Fibroblast of lung (primary cell): ENCODE data around the gene GRIN2A. TPM values are rescaled to one million over a fixed set of nuclear protein-coding genes. Genes with fewer than 3 reads are reported as not detected.

Experiments
- DNase-seq, 2 donors: peaks; one replicate each; pipeline versions ENCODE4 v3.0.0 to v3.0.0-alpha.2; 2010; ENCODE audit warnings: low read depth in 2 of 2
- H2AFZ ChIP-seq: 2 replicates; pipeline ENCODE4 v1.5.1; 2012; ENCODE audit warnings: low read length, control low read depth, inconsistent platforms
- H3K27ac ChIP-seq: 2 replicates; pipeline ENCODE4 v1.5.1; 2011; ENCODE audit warnings: low read length, control low read depth; ENCODE audit not compliant: insufficient read depth
- H3K27me3 ChIP-seq: 2 replicates; pipeline ENCODE4 v1.5.1; 2011; ENCODE audit warnings: mild to moderate bottlenecking, low read length; ENCODE audit not compliant: control insufficient read depth, insufficient read depth
- H3K36me3 ChIP-seq: 2 replicates; pipeline ENCODE4 v1.5.1; 2011; ENCODE audit warnings: low read length; ENCODE audit not compliant: control insufficient read depth, insufficient read depth
- H3K4me1 ChIP-seq: 2 replicates; pipeline ENCODE4 v1.5.1; 2011; ENCODE audit warnings: low read length; ENCODE audit not compliant: control insufficient read depth, insufficient read depth; ENCODE audit errors: extremely low read depth
- H3K4me2 ChIP-seq: 2 replicates; pipeline ENCODE4 v1.5.1; 2011; ENCODE audit warnings: low read length, control low read depth; ENCODE audit not compliant: insufficient read depth; ENCODE audit errors: extremely low read depth
- H3K4me3 ChIP-seq, 4 experiments: fragments of 200-600 bp in 1 of 4; sonication (generic) in 1 of 4; replicated peaks in 1 of 4; 2 replicates each; pipeline ENCODE4 v1.5.1; 2011 to 2016; ENCODE audit warnings: low read length in 4 of 4, low read depth in 3 of 4, mild to moderate bottlenecking in 3 of 4, control low read depth in 2 of 4, inconsistent platforms in 1 of 4, mixed read lengths in 1 of 4; ENCODE audit not compliant: insufficient read depth in 1 of 4; ENCODE audit errors: control extremely low read depth in 1 of 4
- H3K79me2 ChIP-seq: 2 replicates; pipeline ENCODE4 v1.5.1; 2012; ENCODE audit warnings: mild to moderate bottlenecking, low read length, inconsistent platforms; ENCODE audit not compliant: control insufficient read depth, insufficient read depth
- H3K9ac ChIP-seq: 2 replicates; pipeline ENCODE4 v1.5.1; 2011; ENCODE audit warnings: mild to moderate bottlenecking, low read length, control low read depth; ENCODE audit not compliant: insufficient read depth
- H3K9me3 ChIP-seq: 2 replicates; pipeline ENCODE4 v1.5.1; 2012; ENCODE audit warnings: low read depth, low read length; ENCODE audit not compliant: control insufficient read depth, insufficient read depth
- H4K20me1 ChIP-seq: 2 replicates; pipeline ENCODE4 v1.5.1; 2011; ENCODE audit warnings: low read length; ENCODE audit not compliant: control insufficient read depth, insufficient read depth; ENCODE audit errors: extremely low read depth
- CTCF ChIP-seq, 2 donors: IDR thresholded peaks in 1 of 2; conservative IDR thresholded peaks in 1 of 2; 1 replicate in 1 of 2; 2 replicates in 1 of 2; pipeline ENCODE4 v1.5.1; 2011 to 2012; ENCODE audit warnings: low read length in 2 of 2, control low read depth in 1 of 2, inconsistent platforms in 1 of 2, low read depth in 1 of 2, mild to moderate bottlenecking in 1 of 2
- EZH2 ChIP-seq: IDR thresholded peaks from 2 replicates; pipeline ENCODE4 v1.5.1; 2012; ENCODE audit warnings: low read length, control low read depth, mild to moderate bottlenecking; ENCODE audit errors: missing control alignments
- polyA plus RNA-seq, 2 donors: library from polyadenylated mRNA; depleted of rRNA in 1 of 2; stranded (reverse) in 1 of 2; unstranded in 1 of 2; fragments of >200 nt; gene quantifications; 2 replicates each; pipeline ENCODE4 v1.2.1, GENCODE V29; 2011 to 2012; ENCODE audit warnings: missing spikeins in 1 of 2
- total RNA-seq: library from RNA; depleted of rRNA; stranded (reverse); fragments of >200 nt; gene quantifications from 2 replicates; pipeline ENCODE4 v1.2.1, GENCODE V29; 2014

The GRIN2A gene
- total and polyA plus RNA-seq, 2 donors (not counting 1 experiment from before 2014, with no cell fraction given), result 0.15 to 0.33 TPM

DNA sequence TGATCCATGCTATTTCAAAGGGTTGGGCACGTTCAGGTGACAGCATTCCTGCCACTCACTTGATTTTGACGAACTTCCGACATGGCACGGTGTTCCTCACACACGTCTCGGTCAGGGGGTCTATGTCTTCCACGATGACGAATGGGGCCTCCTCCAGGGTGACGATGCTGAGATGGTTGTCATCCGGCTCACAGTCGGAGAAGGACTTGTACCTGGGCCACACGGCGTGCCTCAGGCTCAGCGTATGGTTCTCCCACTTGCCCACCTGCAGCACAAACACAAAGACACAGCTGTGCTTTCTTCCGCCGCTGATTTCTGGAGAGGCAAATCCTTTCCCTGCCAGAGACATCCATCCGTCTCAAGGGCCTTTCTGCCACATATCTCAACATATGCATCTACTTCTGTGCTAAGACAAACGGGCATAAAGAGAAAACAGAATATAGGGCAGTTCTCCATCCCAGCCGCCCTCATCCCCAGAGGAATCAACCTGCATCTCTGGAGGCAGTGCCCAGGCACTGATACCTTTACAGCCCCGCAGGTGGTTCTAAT, 332.5 kb downstream of the GRIN2A start:
- no peak overlapping the region for H3K9ac ChIP-seq
- H3K79me2 ChIP-seq, result no peaks in the 10 kb centered on the region
- no peak overlapping the region for H2AFZ ChIP-seq
- DNase-seq, result no peak
- H3K27me3 ChIP-seq, result no peaks in the 10 kb centered on the region
- H4K20me1 ChIP-seq, result no peaks in the 10 kb centered on the region
- H3K36me3 ChIP-seq, result no peaks in the 10 kb centered on the region
- no peaks in the 10 kb centered on the region for H3K9me3 ChIP-seq
- H3K4me3 ChIP-seq, result no peak overlapping the region
- H3K4me2 ChIP-seq, result no peak overlapping the region
- no peak overlapping the region for H3K27ac ChIP-seq
- no peak for TF ChIP-seq EZH2
- no peak for TF ChIP-seq CTCF (conservative IDR thresholded peaks at IDR 0.05 in 1 of 2, IDR thresholded peaks at IDR 0.05 in 1 of 2; ENCODE audit: low read depth in 1 of 2, low read length in 2 of 2)
- peaks cover 14% of the 10 kb centered on the region for H3K4me1 ChIP-seq

DNA sequence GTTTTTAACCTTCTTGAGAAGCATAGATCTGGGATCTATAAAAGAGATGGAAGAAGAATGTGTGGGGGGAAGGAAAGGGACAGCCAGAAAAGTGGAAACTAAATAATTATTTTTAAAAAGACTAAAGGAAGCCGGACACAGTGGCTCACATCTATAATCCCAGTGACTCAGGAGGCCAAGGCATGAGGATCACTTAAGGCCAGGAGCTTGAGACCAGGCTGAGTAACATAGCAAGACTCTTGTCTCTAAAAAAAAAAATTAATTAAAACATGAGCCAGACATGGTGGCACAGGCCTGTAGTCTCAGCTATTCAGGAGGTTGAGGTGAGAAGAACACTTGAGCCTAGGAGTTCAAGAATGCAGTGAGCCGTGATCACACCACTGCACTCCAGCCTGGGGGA, 335.1 kb downstream of the GRIN2A start:
- no peaks in the 10 kb centered on the region for H4K20me1 ChIP-seq
- no peak for TF ChIP-seq EZH2
- TF ChIP-seq CTCF (conservative IDR thresholded peaks at IDR 0.05 in 1 of 2, IDR thresholded peaks at IDR 0.05 in 1 of 2; ENCODE audit: low read depth in 1 of 2, low read length in 2 of 2), result no peak
- H3K4me1 ChIP-seq, result peaks cover 22% of the 10 kb centered on the region
- no peak overlapping the region for H3K9ac ChIP-seq
- no peak overlapping the region for H3K4me3 ChIP-seq
- H2AFZ ChIP-seq, result no peak overlapping the region
- H3K4me2 ChIP-seq, result no peak overlapping the region
- H3K79me2 ChIP-seq, result no peaks in the 10 kb centered on the region
- H3K36me3 ChIP-seq, result no peaks in the 10 kb centered on the region
- H3K27me3 ChIP-seq, result no peaks in the 10 kb centered on the region
- H3K9me3 ChIP-seq, result no peaks in the 10 kb centered on the region
- peak overlapping the region; percentile 64 for H3K27ac ChIP-seq
- peak in 1 of 2 donors; percentile 31 for DNase-seq

- peak overlapping the region; percentile 27 for H2AFZ ChIP-seq
- no peaks in the 10 kb centered on the region for H4K20me1 ChIP-seq
- no peak overlapping the region for H3K4me3 ChIP-seq
- no peak overlapping the region for H3K9ac ChIP-seq
- H3K4me1 ChIP-seq, result peaks cover 22% of the 10 kb centered on the region
- H3K4me2 ChIP-seq, result peak overlapping the region; percentile 8
- no peaks in the 10 kb centered on the region for H3K9me3 ChIP-seq
- H3K27me3 ChIP-seq, result no peaks in the 10 kb centered on the region
- no peaks in the 10 kb centered on the region for H3K79me2 ChIP-seq
- no peak for TF ChIP-seq EZH2
- TF ChIP-seq CTCF (conservative IDR thresholded peaks at IDR 0.05 in 1 of 2, IDR thresholded peaks at IDR 0.05 in 1 of 2; ENCODE audit: low read depth in 1 of 2, low read length in 2 of 2), result no peak
- peak overlapping the region; percentile 64 for H3K27ac ChIP-seq
- no peak for DNase-seq
- no peaks in the 10 kb centered on the region for H3K36me3 ChIP-seq
Measured at GRCh38 chr16:9846362-9847099, 335.7 kb downstream of the GRIN2A start.
